NCI-H524 (cell line): ENCODE results near the gene CERS6.
"Not testable (repeated sequence)": the region's sequence is repeated elsewhere in the genome, so short reads cannot be mapped to it uniquely, and the experiment has no call there.

Experiments
- DNase-seq, 2 experiments: peaks; one replicate each; lab custom pipeline; 2025; lab: John Stamatoyannopoulos, UW

CERS6 gene

DNA sequence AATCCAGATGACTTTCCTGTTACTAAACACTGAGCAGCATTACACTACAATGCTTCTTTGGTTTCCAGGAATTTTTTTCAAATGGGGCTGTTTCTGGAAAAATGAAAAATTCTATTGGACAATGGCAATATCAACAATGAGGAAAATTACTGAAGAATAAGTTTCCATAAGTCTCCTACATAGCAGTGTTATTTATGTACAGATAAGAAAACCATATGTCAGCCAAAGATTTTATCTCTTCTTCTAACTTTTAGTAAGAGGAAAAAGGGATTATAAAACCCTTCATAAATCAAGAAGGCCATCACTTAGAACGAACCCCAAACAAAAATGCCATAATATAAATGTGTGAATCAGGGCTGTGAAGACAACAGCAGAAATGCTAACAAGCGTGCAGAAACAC, 314.7 kb downstream of the CERS6 start:
- DNase-seq, result no peak

DNA sequence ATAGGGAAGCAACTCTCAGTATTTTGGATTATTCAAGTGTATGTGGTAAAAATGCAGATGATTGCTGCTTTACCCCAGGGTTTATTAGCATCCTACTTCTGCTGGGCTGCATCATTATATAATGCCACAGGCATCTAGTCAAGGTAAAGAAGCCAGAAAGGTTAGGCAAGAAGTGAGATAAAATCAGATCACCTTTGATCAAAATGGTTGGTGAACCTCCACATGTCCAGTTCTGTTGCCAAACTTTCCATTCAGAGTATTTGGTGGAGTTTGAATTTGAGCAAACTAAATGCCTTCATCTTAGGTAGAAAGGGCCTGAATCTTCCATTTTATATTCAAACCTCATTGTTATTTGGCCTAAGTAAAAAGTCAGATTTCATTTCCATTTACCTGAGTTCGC, 316.6 kb downstream of the CERS6 start:
- no peak for DNase-seq

DNA sequence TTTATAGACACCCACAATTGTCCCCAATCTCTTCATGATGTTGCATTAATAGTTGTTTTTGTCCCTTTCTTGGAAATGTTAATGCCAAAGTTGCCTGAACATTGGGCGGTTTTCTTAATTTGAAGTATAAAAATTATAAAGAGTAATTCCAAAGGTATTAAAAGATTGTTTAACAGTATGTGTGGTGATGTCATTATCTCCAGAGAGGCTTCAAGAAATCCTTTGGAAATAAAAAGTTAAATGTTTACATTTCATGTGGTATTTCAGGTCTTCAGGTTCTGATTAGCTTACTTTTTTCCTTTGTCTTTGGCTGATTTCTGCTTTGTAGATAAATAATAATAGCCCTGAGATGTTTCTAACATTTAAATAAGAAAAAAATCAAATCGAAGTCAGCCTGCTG, 317.1 kb downstream of the CERS6 start:
- no peak for DNase-seq

DNA sequence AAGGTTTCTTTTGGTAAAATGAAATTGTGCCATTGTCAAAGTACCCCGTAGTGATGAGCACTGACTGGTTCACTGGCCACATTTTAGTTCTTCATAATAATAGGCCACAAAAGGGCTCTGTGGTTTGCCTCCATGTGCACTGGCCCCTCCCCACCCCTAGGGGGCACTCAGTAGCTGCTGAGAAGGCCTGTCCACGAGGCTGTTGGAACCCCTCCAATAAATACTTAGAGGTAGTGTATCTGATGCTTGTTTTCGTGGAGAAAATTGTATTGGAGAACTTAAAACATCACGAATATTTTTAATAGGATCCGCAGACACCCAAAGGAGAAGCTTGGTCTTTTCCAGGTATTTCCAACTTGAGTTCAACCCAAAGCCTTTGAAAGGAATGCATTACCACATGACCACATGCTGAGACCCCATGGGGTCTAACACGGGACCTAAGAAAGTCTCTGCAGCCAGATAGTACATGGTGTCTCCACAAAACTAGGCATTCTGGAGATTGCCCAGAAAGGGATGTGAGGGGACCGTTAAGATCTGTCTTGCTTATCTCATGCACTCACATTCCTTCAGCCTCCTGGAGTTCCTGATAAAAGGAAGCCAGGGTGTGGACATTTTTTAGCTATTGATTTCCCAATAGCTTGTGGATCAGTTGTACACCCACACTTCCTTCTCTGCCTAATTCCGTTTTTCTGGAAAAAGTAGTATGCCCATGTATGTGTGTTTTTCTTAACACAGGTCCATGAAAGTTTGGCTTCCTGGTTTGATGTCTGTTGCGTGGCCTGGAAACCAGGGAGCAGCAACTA, 317.8 kb downstream of the CERS6 start:
- peak; percentile 46 to 57 for DNase-seq

DNA sequence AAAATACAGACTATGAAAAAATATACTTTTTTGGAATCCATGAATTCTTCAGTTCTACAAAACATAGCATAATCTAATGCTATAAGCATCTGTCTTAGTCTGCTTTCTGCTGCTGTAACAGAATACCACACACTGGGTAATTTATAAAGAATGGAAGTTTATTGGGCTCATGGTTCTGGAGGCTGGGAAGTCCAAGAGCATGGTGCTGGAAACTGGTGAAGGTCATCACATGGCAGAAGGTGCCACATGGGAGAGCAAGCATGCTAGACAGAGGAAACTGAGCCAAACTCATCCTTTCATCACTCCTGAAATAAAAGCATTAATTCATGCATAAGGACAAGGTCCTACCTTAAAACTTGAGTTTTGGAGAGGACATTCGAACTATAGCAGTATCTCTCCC, 319.8 kb downstream of the CERS6 start:
- no peak for DNase-seq

DNA sequence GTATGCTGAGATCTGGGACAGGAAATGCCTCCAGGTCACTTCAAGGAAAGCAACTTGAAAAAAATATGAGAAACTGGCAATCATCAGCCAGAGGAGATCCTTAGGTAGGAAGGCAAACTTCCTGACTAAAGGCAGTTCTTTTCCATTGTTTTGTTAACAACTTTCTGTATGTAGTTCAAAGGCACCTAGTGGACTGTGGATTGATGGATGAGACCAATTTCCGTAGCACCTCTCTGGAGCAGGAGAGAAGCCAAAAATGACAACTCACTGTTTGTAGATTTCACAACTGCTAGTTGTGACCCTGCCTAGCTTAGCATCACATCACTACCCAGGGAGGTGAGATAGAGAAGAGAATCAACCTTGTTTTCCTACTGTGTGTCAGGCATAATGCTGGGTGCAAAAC, 324.6 kb downstream of the CERS6 start:
- DNase-seq, result no peak

DNA sequence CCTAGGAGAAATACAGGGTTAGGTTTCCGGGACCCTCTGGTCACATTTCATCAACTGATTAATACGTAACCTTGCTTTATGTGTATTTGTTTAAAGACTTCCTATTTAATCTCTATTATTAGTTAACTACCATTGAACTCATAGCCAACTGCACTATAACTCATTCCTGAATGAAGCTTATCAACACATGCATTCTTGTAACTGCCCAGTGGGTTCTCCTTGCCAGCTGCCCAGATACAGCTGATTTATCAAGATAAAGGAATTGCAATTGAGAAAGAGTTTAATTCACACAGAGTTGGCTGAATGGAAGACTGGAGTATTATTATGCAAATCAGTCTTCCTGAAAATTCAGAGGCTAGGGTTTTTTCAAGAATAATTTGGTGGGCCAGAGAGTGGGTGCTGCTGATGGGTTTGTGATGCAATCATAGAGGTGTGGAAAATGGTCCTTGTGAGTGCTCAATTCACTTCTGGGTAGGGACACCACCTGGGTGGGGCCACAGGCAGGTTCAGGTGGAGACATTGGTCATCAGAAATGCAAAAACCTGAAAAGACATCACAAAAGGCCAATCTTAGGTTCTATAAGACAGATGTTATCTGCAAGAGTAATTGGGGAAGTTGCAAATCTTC, 325.2 kb downstream of the CERS6 start:
- DNase-seq, result no peak

DNA sequence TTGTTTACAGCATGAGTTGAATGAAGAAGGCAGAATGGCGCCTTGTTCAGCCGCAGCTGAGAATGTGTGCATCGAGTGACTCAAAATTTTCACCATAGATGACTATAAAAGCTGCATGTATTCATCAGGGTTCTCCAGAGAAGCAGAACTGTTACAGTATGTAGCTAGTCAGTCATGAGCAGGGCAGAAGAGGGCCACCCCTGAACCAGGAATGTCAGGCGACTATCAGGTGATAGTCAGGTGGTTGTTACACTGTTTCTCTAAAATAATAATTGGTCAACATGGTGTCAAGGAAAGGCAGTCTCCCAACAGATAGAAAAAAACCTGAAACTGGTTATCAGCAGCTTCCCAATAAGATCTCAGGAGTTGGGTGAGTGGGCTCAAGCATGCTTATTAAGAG, 326.2 kb downstream of the CERS6 start:
- DNase-seq, result no peak

DNA sequence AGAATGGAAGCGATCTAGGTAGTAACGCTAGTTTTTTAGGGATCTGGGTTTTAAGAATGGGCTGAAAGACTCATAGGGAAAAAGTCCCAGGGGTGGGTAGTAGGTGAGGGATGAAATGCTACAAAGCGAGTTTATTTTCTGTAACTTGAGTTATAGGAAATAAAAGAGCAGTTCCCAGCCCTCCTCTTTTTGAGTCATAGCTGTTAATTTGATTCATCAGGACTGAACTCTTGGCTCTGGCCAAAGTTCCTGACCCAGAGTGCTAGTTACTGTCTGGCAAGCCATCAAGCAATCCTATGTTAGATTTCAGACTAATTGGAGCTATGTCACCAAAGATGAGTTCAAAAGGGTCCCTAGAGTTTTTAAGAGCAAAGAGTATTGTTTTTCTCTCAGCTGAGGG, 328.9 kb downstream of the CERS6 start:
- no peak for DNase-seq

DNA sequence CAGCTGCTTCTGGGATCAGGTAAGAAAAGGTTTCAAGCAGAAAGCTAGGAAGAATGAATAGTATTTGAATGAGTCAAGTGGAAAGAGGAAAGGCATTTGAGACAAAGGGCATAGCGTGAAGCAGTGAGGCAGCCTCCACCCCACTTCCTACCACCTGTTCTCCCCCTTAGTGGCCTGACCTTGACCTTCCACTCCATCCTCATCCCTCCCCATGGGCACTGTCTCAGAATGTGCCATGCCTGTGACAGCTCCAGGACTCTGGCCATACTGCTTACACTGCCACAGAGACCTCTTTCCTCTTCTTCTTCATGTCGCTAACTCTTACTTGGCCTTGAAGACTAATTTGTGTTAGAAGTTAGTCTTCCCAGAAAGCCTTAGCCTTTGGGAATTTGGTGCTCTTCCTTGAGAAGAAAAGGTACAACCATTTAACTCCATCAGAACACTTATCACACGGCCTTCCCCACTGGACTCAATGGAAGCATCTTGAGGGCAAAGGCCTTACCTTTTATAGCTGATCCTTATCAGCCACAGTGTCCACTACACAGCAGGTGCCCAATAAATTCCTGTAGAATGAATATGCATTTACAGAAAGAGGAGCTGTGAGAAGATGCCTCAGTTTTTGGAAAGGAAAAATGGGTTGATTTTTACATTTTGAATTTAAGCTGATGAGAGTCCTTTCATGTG, 331.2 kb downstream of the CERS6 start:
- no peak for DNase-seq

DNA sequence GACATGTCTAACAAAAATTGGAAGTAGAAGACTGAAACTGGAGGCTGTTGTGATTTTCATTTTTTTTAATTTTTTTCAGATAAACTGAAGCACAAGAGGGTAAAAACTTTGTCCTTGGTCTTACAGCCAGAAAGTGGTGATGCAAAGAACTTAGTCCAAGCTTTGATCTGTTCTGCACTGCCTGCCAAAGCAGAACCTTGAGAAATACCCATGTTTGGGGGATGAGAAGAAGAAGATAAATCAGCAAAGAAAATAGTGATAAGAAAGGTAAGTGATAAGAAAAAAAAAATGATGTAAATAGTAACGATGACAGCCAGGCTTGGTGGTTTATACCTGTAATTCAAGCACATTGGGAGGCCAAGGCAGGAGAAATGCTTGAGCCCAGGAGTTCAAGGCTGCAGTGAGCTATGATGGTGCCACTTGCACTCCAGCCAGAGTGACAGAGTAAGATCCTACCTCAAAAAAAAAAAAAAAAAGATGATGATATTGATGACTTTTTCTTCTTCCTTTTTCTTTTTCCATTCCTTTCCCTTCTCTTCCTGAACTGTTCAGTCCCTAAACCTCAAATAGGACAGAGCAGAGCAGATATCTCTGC, 331.8 kb downstream of the CERS6 start:
- DNase-seq, result no peak

DNA sequence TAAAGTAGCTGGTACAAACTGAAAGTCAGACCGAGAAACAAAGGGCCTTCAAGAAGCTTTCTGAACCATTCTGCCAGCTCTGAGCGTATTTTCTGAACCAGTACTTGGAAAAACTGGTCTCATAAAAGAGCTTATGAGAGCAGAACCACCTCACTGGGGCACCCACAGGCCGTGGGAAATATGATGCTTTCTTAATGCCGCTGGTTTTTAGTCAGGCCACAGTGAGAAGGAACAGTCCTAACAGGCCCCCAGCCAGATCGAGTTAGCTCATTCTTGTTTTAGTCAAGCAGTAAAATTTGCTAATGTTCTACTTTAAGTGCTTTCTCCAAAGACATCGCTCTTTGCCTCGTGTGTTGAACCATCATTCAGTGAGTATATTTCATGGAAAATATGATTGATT, 333.7 kb downstream of the CERS6 start:
- DNase-seq, result no peak

DNA sequence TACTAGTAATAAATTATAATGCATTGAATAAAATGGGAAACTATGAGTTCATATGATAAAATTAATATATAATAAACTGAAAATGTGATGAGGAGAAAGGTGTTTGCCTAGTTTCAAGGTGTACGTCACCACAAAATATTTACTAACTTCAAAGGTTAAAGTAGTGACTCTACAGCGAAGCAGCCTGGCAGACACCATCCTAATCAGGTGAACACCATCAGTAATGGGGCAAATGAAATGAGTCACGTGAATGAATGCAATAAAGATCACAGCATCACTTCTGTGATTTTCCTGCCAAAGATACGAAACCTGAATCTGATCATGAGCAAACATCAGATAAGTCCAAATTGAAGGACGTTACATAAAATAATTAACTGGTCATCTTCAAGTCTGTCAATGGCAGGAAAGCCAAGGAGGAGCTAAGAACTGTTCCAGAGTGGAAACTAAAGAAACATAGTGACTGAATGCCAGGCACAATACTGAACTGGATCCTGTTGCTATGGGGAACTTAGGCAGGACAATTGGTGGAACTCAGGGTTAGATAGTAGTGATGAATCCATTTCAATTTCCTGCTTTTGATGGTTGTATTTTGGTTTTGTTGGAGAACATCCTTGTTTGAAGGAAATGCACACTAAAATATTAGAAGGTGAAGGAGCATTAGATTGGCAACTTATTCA, 334.3 kb downstream of the CERS6 start:
- no peak for DNase-seq

DNA sequence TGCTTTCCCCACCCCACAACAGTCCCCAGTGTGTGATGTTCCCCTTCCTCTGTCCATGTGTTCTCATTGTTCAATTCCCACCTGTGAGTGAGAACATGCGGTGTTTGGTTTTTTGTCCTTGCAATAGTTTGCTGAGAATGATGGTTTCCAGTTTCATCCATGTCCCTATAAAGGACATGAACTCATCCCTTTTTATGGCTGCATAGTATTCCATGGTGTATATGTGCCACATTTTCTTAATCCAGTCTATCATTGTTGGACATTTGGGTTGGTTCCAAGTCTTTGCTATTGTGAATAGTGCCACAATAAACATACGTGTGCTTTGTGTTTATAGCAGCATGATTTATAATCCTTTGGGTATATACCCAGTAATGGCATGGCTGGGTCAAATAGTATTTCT, 335.1 kb downstream of the CERS6 start:
- DNase-seq, result not testable (repeated sequence)

DNA sequence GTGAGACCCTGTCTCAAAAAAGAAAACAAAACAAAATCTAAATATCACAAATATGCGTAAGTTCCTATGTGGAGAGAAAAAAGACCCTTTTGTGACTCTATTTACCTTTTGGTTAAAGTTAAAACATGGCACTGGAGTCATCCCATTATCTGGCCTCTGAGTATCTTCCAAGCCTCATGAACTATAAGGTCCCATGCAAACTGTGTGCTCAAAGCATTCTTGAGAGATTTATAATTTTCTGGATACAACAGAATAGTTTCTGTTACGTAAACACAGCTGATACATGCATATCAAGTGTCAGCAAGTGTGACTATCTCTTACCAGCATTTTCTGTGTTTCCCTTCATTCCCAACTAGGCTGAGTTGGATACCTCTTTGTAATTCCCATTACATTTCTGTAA, 337.5 kb downstream of the CERS6 start:
- no peak for DNase-seq

DNA sequence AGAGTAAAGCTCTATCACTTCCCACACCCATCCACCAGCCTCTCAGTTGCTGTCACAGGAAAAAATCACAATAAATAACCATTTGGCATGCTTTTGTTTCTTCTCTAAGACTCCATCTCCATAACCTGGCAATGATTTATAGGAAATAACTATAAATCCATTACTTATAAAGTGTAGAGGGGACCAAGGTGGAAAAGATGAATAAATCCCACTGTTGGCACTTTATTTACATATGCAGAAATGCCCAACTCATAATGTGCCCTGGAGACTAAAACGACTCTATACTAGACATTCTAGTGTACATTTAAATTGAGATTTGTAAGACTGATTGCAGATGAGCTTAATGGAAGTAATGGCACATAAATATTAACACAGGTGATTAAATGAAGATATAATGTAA, 338.9 kb downstream of the CERS6 start:
- DNase-seq, result no peak

DNA sequence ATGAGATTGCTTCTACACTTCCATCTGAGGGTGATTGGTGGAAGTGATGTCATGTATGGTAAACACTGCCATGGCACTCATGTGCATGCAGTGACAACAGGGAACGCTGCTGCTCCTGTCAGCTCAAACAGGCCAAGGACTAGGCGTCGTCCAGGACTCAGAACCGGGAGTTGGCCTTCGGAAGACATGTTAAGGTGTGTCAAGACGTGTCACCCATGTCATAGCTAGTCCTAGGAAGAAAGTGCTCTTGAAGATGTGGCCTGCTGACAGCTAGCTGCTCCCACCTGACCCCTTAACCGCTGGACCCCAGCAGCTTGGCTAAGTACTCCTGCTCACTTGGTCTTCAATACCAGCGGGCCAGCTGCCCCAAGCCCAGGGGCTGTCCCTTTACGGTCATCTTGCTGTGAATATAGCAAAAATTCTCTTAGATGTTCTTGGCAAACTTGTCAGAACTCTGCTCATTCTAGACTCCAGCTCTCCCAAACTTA, 340.1 kb downstream of the CERS6 start:
- DNase-seq, result no peak

DNA sequence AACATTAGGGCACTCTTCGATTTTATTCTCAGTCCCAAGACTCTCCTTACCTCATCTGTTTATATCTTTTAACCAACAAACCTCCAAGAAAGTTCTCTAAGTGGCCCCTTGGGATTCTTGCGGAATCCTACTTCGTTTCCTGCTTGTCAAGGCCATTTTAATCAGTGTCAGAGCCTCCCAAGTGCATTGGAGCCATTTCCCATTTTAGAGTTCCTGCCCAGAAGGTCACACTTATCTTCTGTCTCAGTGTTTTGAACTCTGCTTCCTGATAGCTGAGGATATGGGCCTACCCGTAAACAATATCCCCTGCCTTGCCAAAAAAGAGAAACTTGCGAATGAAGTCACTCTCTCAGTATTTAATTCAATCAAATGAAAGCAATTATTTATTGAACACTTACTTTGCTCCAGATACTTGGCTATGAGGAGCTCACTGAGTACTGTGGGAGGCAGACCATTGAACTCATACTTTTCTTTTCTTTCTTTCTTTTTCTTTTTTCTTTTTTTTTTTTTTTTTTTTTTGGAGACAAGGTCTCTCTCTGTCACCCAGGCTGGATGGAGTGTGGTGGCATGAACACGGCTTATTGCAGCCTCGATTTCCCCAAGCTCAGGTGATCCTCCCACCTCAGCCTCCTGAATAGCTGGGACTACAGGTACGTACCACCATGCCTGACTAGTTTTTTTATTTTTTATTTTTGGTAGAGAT, 340.7 kb downstream of the CERS6 start:
- no peak for DNase-seq

DNA sequence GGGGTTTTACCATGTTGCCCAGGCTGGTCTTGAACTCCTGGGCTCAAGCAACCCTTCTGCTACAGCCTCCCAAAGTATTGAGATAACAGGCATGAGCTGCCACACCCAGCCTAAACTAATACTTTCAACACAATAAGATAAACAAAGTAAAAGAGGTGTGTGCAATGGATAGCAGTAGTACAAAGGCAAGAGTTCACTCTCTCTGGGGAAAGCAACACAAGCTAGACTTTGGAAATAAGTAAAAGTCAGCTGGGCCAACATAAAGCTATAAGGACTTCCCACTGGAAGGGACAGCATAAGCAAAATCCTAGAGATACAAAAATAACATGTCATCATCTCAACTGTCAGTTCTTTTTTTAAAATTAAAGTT, 341.2 kb downstream of the CERS6 start:
- no peak for DNase-seq

DNA sequence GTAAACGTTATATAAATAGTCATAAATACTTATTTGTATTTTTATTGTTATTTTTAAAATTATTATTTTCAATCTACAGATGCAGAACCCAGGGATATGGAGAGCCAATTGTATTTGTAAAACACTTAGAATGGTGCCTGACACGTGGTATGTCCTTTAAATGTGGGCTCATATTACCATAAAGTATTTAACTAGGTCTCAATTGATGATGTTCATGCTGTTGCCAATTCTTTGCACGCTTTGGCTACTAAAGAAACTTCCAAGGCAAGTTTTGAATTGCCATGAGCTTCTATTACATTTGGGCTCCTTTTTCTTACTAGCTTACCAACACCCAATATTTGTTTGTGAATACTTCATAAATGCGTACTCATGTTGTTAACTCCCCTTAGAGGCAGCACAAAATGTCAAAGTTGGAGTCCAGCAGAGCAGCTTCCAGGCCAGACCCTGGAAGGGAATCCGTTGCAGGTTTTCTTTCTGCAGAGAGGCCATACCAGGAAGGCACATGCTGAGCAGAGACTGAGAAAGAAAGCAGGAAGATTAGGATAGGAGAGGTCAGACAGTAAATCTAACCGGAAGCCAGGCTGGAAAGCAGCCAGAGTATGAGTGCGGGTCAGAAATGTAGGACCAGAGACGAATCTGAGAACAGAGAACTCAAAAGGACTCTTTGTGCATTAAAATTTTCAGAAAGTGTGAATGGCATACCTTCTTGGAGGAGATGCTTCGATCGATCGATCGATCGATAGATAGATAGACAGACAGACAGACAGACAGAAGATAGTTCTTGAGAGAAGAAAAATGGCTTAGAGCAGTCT, 342.2 kb downstream of the CERS6 start:
- no peak for DNase-seq
